Panc1 (cell line): ENCODE data around the gene MAMDC2. TPM values are rescaled to one million over a fixed set of nuclear protein-coding genes. Genes with fewer than 3 reads are reported as not detected.

Experiments
- ATAC-seq: fragments of 200-7000 bp; cut with Tn5 transposase; 2 replicates; pipeline ENCODE4 v1.9.1; 2020; ENCODE audit warnings: mild to moderate bottlenecking, moderate library complexity
- BruUV-seq: library from RNA; stranded (reverse); fragments of 400-500 nt; replicated peaks from 2 replicates; lab custom pipeline; 2021; lab: Mats Ljungman, UMichigan
- CTCF ChIA-PET: fragments of 300-600 bp; sonication (Branson Sonifier 250); formaldehyde crosslinking; loops from one replicate; lab custom pipeline; 2022; ENCODE audit warnings: antibody characterized with exemption; lab: Charles Lee
- POLR2A ChIA-PET: fragments of 300-600 bp; sonication (Branson Sonifier 250); formaldehyde crosslinking; loops from one replicate; lab custom pipeline; 2022; ENCODE audit warnings: antibody characterized with exemption; lab: Charles Lee
- DNase-seq: peaks from one replicate; pipeline ENCODE4 v3.0.0-alpha.2; 2010; ENCODE audit warnings: low read depth, low spot score
- H3K27ac ChIP-seq: 2 replicates; pipeline ENCODE4 v1.5.1; 2011; ENCODE audit warnings: mild to moderate bottlenecking, low read length, inconsistent platforms
- H3K27me3 ChIP-seq: fragments of 200-500 bp; sonication (Bioruptor generic); 2 replicates; pipeline ENCODE4 v1.6.0; 2014; ENCODE audit warnings: low read length, inconsistent platforms; ENCODE audit not compliant: control insufficient read depth, insufficient read depth
- H3K36me3 ChIP-seq: fragments of 200-500 bp; sonication (Bioruptor generic); 2 replicates; pipeline ENCODE4 v1.5.1; 2014; ENCODE audit warnings: inconsistent platforms, mild to moderate bottlenecking, low read length, moderate library complexity; ENCODE audit not compliant: control insufficient read depth, insufficient read depth
- H3K4me1 ChIP-seq: 2 replicates; pipeline ENCODE4 v1.5.1; 2011; ENCODE audit warnings: inconsistent platforms, mild to moderate bottlenecking, low read length, moderate library complexity; ENCODE audit not compliant: control insufficient read depth, insufficient read depth
- H3K4me3 ChIP-seq, 2 experiments: 2 replicates each; pipeline ENCODE4 v1.5.1; 2011 to 2012; ENCODE audit warnings: low read depth in 2 of 2, low read length in 2 of 2, mild to moderate bottlenecking in 2 of 2, inconsistent platforms in 1 of 2, moderate library complexity in 1 of 2
- H3K9me3 ChIP-seq: fragments of 200-500 bp; sonication (Bioruptor generic); 2 replicates; pipeline ENCODE4 v1.5.1; 2014; ENCODE audit warnings: low read depth, mild to moderate bottlenecking, inconsistent platforms, low read length, moderate library complexity; ENCODE audit not compliant: control insufficient read depth, insufficient read depth
- POLR2AphosphoS5 ChIP-seq: IDR thresholded peaks from 2 replicates; pipeline ENCODE4 v1.6.1; 2012; ENCODE audit warnings: mild to moderate bottlenecking, low read depth, low read length, moderate library complexity
- SIN3A ChIP-seq: IDR thresholded peaks from 2 replicates; pipeline ENCODE4 v1.6.1; 2012; ENCODE audit warnings: low read depth, mild to moderate bottlenecking, low read length, moderate library complexity, borderline replicate concordance; ENCODE audit not compliant: insufficient read depth
- TCF7L2 ChIP-seq: IDR thresholded peaks from 2 replicates; pipeline ENCODE4 v1.6.1; 2011; ENCODE audit warnings: mild to moderate bottlenecking, low read depth, low read length, inconsistent platforms
- in situ Hi-C: cut with HindIII; loops from 2 replicates; pipeline ENCODE4 v1.10.0; 2016; ENCODE audit warnings: low sequenced_read_pairs, low pct_unique_long_range_greater_than_20kb
- intact Hi-C: fragments of 100-400 bp; cut with micrococcal nuclease; formaldehyde crosslinking; loops from one replicate; pipeline ENCODE4 v1.10.0; 2022; ENCODE audit not compliant: unreplicated experiment
- total RNA-seq: library from RNA; stranded (reverse); gene quantifications from one replicate; pipeline ENCODE4 v1.2.1, GENCODE V29; 2021; ENCODE audit not compliant: unreplicated experiment
- TF ChIP-seq, protein P1 (sequence below), 2 experiments: IDR thresholded peaks; 2 replicates each; pipeline ENCODE4 v1.6.1; 2011 to 2012; ENCODE audit warnings: low read depth in 2 of 2, control low read depth in 1 of 2, low read length in 1 of 2, mild to moderate bottlenecking in 1 of 2, moderate library complexity in 1 of 2; ENCODE audit not compliant: insufficient read depth in 1 of 2
- TF ChIP-seq, protein P2 (sequence below): fragments of 450-650 bp; IDR thresholded peaks from 2 replicates; pipeline ENCODE4 v1.5.1; 2017; ENCODE audit warnings: mild to moderate bottlenecking

Gene MAMDC2
- total RNA-seq, 1 experiment from 2014 or later = 1.5 TPM

DNA sequence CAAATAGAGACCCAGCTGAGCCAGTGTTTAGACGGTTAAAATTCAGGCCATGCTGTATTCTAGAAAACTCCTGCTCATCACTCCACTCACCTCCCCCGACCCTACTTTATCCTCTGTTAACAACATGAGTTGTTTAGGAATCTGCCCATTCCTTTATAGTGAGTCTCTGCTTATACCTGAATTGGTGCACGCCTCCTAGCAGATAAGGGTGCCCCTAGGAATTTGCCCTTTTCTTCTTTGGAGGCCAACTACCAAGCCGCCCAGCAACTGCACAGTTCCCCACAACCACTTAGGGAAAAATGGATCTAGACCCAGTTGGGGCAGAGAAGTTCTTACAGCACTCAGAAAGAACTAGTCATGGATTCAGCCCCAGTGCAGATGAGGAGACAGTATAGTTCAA, 102.3 kb downstream of the MAMDC2 start:
- no TSS peak for BruUV-seq
- DNase-seq = no peak
- Histone ChIP-seq H3K36me3 (no peaks in the 10 kb centered on the region), H3K9me3 (no peaks in the 10 kb centered on the region), H3K27ac (no peak overlapping the region), H3K4me3 (no peak overlapping the region), H3K4me1 (no peaks in the 10 kb centered on the region), H3K27me3 (no peaks in the 10 kb centered on the region)
- POLR2A ChIA-PET = no interaction called here
- CTCF ChIA-PET = no interaction called here
- in situ Hi-C loops = no loop called here
- ATAC-seq = no peak
- TF ChIP-seq TCF7L2 (no peak), SIN3A (no peak), POLR2AphosphoS5 (no peak)
- TF ChIP-seq, protein P1, sequence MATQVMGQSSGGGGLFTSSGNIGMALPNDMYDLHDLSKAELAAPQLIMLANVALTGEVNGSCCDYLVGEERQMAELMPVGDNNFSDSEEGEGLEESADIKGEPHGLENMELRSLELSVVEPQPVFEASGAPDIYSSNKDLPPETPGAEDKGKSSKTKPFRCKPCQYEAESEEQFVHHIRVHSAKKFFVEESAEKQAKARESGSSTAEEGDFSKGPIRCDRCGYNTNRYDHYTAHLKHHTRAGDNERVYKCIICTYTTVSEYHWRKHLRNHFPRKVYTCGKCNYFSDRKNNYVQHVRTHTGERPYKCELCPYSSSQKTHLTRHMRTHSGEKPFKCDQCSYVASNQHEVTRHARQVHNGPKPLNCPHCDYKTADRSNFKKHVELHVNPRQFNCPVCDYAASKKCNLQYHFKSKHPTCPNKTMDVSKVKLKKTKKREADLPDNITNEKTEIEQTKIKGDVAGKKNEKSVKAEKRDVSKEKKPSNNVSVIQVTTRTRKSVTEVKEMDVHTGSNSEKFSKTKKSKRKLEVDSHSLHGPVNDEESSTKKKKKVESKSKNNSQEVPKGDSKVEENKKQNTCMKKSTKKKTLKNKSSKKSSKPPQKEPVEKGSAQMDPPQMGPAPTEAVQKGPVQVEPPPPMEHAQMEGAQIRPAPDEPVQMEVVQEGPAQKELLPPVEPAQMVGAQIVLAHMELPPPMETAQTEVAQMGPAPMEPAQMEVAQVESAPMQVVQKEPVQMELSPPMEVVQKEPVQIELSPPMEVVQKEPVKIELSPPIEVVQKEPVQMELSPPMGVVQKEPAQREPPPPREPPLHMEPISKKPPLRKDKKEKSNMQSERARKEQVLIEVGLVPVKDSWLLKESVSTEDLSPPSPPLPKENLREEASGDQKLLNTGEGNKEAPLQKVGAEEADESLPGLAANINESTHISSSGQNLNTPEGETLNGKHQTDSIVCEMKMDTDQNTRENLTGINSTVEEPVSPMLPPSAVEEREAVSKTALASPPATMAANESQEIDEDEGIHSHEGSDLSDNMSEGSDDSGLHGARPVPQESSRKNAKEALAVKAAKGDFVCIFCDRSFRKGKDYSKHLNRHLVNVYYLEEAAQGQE (IDR thresholded peaks at IDR 0.05; ENCODE audit: insufficient read depth in 1 of 2, low read depth in 2 of 2, low read length in 1 of 2) = no peak
- TF ChIP-seq, protein P2, sequence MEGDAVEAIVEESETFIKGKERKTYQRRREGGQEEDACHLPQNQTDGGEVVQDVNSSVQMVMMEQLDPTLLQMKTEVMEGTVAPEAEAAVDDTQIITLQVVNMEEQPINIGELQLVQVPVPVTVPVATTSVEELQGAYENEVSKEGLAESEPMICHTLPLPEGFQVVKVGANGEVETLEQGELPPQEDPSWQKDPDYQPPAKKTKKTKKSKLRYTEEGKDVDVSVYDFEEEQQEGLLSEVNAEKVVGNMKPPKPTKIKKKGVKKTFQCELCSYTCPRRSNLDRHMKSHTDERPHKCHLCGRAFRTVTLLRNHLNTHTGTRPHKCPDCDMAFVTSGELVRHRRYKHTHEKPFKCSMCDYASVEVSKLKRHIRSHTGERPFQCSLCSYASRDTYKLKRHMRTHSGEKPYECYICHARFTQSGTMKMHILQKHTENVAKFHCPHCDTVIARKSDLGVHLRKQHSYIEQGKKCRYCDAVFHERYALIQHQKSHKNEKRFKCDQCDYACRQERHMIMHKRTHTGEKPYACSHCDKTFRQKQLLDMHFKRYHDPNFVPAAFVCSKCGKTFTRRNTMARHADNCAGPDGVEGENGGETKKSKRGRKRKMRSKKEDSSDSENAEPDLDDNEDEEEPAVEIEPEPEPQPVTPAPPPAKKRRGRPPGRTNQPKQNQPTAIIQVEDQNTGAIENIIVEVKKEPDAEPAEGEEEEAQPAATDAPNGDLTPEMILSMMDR = no peak
- intact Hi-C loops = no loop called here

DNA sequence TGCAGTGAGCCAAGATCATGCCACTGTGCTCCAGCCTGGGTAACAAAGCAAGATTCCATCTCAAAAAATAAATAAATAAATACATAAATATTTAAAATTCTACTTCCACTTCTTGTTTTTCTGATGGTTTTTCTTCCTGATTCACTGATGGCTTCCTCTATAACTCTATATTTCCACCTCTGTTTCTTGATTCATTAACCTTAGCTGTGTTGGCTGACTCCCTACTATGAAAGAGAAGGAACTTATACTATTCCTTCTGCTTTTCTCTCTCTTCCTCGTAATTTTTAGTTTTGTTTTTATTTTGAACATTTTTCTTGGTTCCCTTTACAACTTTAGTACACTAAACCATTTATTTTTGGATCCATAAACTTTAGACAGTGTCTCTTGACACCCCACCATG, 103.5 kb downstream of the MAMDC2 start:
- ChIA-PET POLR2A (no interaction called here), CTCF (no interaction called here)
- BruUV-seq = no TSS peak
- Histone ChIP-seq H3K9me3 (no peaks in the 10 kb centered on the region), H3K4me1 (no peaks in the 10 kb centered on the region), H3K36me3 (no peaks in the 10 kb centered on the region), H3K4me3 (no peak overlapping the region), H3K27ac (no peak overlapping the region), H3K27me3 (no peaks in the 10 kb centered on the region)
- ATAC-seq (no peak), DNase-seq (no peak)
- intact Hi-C loops = no loop called here
- in situ Hi-C loops = no loop called here
- TF ChIP-seq SIN3A = no peak
- no peak for TF ChIP-seq POLR2AphosphoS5
- TF ChIP-seq, protein P2 = no peak
- TF ChIP-seq, protein P1 (IDR thresholded peaks at IDR 0.05; ENCODE audit: insufficient read depth in 1 of 2, low read depth in 2 of 2, low read length in 1 of 2) = no peak
- TF ChIP-seq TCF7L2 = no peak
